HL-60 (cell line): Measurements from ENCODE around the gene MAN2B2.

Source experiments
- DNase-seq, 2 experiments: peaks; one replicate each; pipeline ENCODE4 v3.0.0-alpha.2; 2010 to 2020; ENCODE audit warnings: low read depth in 1 of 2, low spot score in 1 of 2
- H3K27ac ChIP-seq: fragments of 250-450 bp; sonication (Bioruptor Pico); replicated peaks from 2 replicates; pipeline ENCODE4 v1.5.1; 2020; ENCODE audit warnings: mild to moderate bottlenecking, moderate library complexity
- H3K27me3 ChIP-seq: fragments of 250-450 bp; sonication (Bioruptor Pico); 2 replicates; pipeline ENCODE4 v1.5.1; 2021; ENCODE audit warnings: mild to moderate bottlenecking, moderate library complexity; ENCODE audit not compliant: insufficient read depth, poor library complexity, severe bottlenecking
- H3K4me3 ChIP-seq: replicated peaks from 2 replicates; pipeline ENCODE4 v1.5.1; 2011; ENCODE audit warnings: mild to moderate bottlenecking, control low read depth, low read length; ENCODE audit not compliant: insufficient read depth
- CTCF ChIP-seq: IDR thresholded peaks from one replicate; pipeline ENCODE4 v1.5.1; 2011; ENCODE audit warnings: low read length, control low read depth, inconsistent platforms; ENCODE audit not compliant: insufficient read depth
- GABPA ChIP-seq: IDR thresholded peaks from 2 replicates; pipeline ENCODE4 v1.6.1; 2012; ENCODE audit warnings: low read depth
- POLR2AphosphoS5 ChIP-seq: IDR thresholded peaks from 2 replicates; pipeline ENCODE4 v1.6.1; 2012; ENCODE audit warnings: low read depth
- REST ChIP-seq: IDR thresholded peaks from 2 replicates; pipeline ENCODE4 v1.6.1; 2012; ENCODE audit warnings: low read depth; ENCODE audit not compliant: insufficient replicate concordance
- SPI1 ChIP-seq: IDR thresholded peaks from 2 replicates; pipeline ENCODE4 v1.6.1; 2012; ENCODE audit warnings: low read depth, mild to moderate bottlenecking, borderline replicate concordance

MAN2B2 gene

GRCh38 chr4:6619116-6619465 lies 44.1 kb downstream of the MAN2B2 start:
- Histone ChIP-seq H3K27ac (no peak overlapping the region), H3K27me3 (no peaks in the 10 kb centered on the region)
- no peak for DNase-seq

GRCh38 chr4:6619466-6620255 lies 44.7 kb downstream of the MAN2B2 start:
- Histone ChIP-seq H3K27ac (no peak overlapping the region), H3K4me3 (no peak overlapping the region), H3K27me3 (no peaks in the 10 kb centered on the region)
- no peak for DNase-seq
- no peak for TF ChIP-seq REST
- no peak for TF ChIP-seq SPI1
- TF ChIP-seq POLR2AphosphoS5: no peak
- TF ChIP-seq CTCF: no peak
- no peak for TF ChIP-seq GABPA

More at GRCh38 chr4:6619116-6619465, 44.1 kb downstream of the MAN2B2 start:
- H3K4me3 ChIP-seq: no peak overlapping the region
- no peak for TF ChIP-seq POLR2AphosphoS5
- no peak for TF ChIP-seq GABPA
- TF ChIP-seq CTCF: no peak
- no peak for TF ChIP-seq REST
- no peak for TF ChIP-seq SPI1

GRCh38 chr4:6620296-6620695 lies 45.3 kb downstream of the MAN2B2 start:
- H3K27ac ChIP-seq: no peak overlapping the region
- no peak for TF ChIP-seq GABPA
- TF ChIP-seq CTCF: no peak
- no peak for TF ChIP-seq SPI1
- no peak for TF ChIP-seq REST
- no peak for TF ChIP-seq POLR2AphosphoS5
- no peaks in the 10 kb centered on the region for H3K27me3 ChIP-seq
- H3K4me3 ChIP-seq: no peak overlapping the region
- no peak for DNase-seq
